SH-SY5Y (cell line): ENCODE data around the gene RNF208.

Experiments used
- GATA2 ChIP-seq: IDR thresholded peaks from 2 replicates; pipeline ENCODE4 v1.6.1; 2011; ENCODE audit warnings: mild to moderate bottlenecking, low read depth, low read length
- GATA3 ChIP-seq: IDR thresholded peaks from 2 replicates; pipeline ENCODE4 v1.6.1; 2011; ENCODE audit warnings: low read depth, mild to moderate bottlenecking, low read length, moderate library complexity

- no peak for TF ChIP-seq GATA3
- TF ChIP-seq GATA2, result no peak
These were observed 12.1 kb upstream of the RNF208 start for GRCh38 chr9:137234055-137234697.
